T-helper 9 cell (primary cell): ENCODE results near the gene TFR2.
"Not testable (repeated sequence)": the region's sequence is repeated elsewhere in the genome, so short reads cannot be mapped to it uniquely, and the experiment has no call there.

ENCODE experiments used
- DNase-seq: peaks from one replicate; pipeline ENCODE4 v3.0.0-alpha.2; 2020

Gene TFR2

GRCh38 chr7:100678291-100678984 is 37.1 kb upstream of the TFR2 start:
- no peak for DNase-seq

GRCh38 chr7:100677308-100678267 is 36.2 kb upstream of the TFR2 start:
- DNase-seq = no peak

GRCh38 chr7:100676501-100677306 is 35.4 kb upstream of the TFR2 start:
- DNase-seq = no peak

GRCh38 chr7:100675581-100676350 is 34.4 kb upstream of the TFR2 start:
- DNase-seq = peak; percentile 89

GRCh38 chr7:100675105-100675451 is 33.7 kb upstream of the TFR2 start:
- DNase-seq = peak; percentile 45

GRCh38 chr7:100674411-100675104 is 33.2 kb upstream of the TFR2 start:
- DNase-seq = no peak

GRCh38 chr7:100673942-100674410 is 32.6 kb upstream of the TFR2 start:
- peak; percentile 30 for DNase-seq

- peak; percentile 97 for DNase-seq
Measured at GRCh38 chr7:100673302-100673941, 32.1 kb upstream of the TFR2 start, which contains the start of gene GNB2. GNB2 (plus strand) TSS chr7:100673740; CDS start chr7:100676266, 2,526 bp downstream.

GRCh38 chr7:100671353-100672327 is 30.3 kb upstream of the TFR2 start:
- DNase-seq = no peak

- no peak for DNase-seq
Measured at GRCh38 chr7:100670074-100670473, 28.7 kb upstream of the TFR2 start.

GRCh38 chr7:100669106-100669505 is 27.8 kb upstream of the TFR2 start:
- not testable (repeated sequence) for DNase-seq

- no peak for DNase-seq
Measured at GRCh38 chr7:100668069-100668449, 26.7 kb upstream of the TFR2 start.

- DNase-seq = no peak
Measured at GRCh38 chr7:100667331-100668068, 26.1 kb upstream of the TFR2 start.

GRCh38 chr7:100665168-100665726 is 23.9 kb upstream of the TFR2 start:
- no peak for DNase-seq

GRCh38 chr7:100662194-100662776 is 20.9 kb upstream of the TFR2 start:
- not testable (repeated sequence) for DNase-seq

- DNase-seq = peak; percentile 46
Measured at GRCh38 chr7:100655908-100656674, 14.7 kb upstream of the TFR2 start, which contains the start of gene ACTL6B. ACTL6B (minus strand) TSS chr7:100656448; CDS start chr7:100656354, 94 bp downstream.
